ENCODE data around the gene ZNRF1. TPM values are rescaled to one million over a fixed set of nuclear protein-coding genes. Genes with fewer than 3 reads are reported as not detected.

The ZNRF1 gene
- total RNA-seq, 1 experiment from 2014 or later: 48.2 TPM

DNA sequence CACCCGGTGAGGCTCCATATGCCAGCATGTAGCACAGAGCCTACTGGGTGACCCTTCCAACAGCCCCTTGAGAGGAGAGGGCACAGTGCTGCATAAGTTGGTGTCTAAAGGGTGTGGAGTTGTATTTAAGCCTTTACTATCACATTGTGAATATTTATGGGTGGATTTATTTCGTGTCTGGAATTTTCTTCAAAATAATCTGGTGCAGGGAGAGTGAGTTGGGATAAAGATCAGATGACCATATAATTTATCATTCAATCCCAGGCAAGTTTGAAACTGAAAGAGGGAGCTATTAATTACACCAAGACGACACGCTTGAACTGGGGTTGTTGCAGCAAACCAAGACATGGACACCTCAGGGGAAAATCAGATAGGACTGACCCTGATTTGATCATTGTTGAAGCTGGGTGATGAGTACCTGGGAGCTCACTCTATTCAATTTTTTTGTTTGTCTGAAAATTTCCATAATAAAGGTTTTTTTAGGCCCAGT is 75.5 kb downstream of the ZNRF1 start:
- RAD21 ChIA-PET (ENCODE audit: low non-redundant PET in 1 of 2, low total read pairs in 2 of 2, uncharacterized antibody in 2 of 2, unreplicated experiment in 2 of 2): no interaction called here
- BruUV-seq (replicated peaks): no TSS peak

More for the DNA sequence above, 75.5 kb downstream of the ZNRF1 start:
- H4K20me1 ChIP-seq (ENCODE audit: insufficient read depth): no peaks in the 10 kb centered on the region
- TF ChIP-seq FOSL1 (IDR thresholded peaks at IDR 0.05; ENCODE audit: low read depth) (no peak), CEBPB (IDR thresholded peaks at IDR 0.05; ENCODE audit: low read depth) (no peak), EGR1 (IDR thresholded peaks at IDR 0.05; ENCODE audit: low read depth) (no peak), SIN3A (IDR thresholded peaks at IDR 0.05; ENCODE audit: low read depth) (no peak), SRF (IDR thresholded peaks at IDR 0.05; ENCODE audit: low read depth) (no peak), EZH2phosphoT487 (IDR thresholded peaks at IDR 0.05; ENCODE audit: borderline replicate concordance) (no peak), TCF7L2 (IDR thresholded peaks at IDR 0.05; ENCODE audit: borderline replicate concordance, extremely low read depth, insufficient read depth, insufficient read length) (no peak), ZNF274 (IDR thresholded peaks at IDR 0.05; ENCODE audit: low read depth, low read length) (no peak), RAD21 (IDR thresholded peaks at IDR 0.05; ENCODE audit: low read depth) (no peak), JUND (IDR thresholded peaks at IDR 0.05) (no peak), SP1 (IDR thresholded peaks at IDR 0.05; ENCODE audit: low read depth) (no peak), POLR2A (IDR thresholded peaks at IDR 0.05; ENCODE audit: borderline replicate concordance, extremely low read depth, insufficient read depth, insufficient read length) (no peak), ZFX (IDR thresholded peaks at IDR 0.05) (no peak), EZH2 (IDR thresholded peaks at IDR 0.05) (no peak), ELF1 (IDR thresholded peaks at IDR 0.05; ENCODE audit: borderline replicate concordance, low read depth) (no peak)
- TF ChIP-seq, protein P1, sequence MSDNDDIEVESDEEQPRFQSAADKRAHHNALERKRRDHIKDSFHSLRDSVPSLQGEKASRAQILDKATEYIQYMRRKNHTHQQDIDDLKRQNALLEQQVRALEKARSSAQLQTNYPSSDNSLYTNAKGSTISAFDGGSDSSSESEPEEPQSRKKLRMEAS (IDR thresholded peaks at IDR 0.05): no peak
- TF ChIP-seq, protein P2, sequence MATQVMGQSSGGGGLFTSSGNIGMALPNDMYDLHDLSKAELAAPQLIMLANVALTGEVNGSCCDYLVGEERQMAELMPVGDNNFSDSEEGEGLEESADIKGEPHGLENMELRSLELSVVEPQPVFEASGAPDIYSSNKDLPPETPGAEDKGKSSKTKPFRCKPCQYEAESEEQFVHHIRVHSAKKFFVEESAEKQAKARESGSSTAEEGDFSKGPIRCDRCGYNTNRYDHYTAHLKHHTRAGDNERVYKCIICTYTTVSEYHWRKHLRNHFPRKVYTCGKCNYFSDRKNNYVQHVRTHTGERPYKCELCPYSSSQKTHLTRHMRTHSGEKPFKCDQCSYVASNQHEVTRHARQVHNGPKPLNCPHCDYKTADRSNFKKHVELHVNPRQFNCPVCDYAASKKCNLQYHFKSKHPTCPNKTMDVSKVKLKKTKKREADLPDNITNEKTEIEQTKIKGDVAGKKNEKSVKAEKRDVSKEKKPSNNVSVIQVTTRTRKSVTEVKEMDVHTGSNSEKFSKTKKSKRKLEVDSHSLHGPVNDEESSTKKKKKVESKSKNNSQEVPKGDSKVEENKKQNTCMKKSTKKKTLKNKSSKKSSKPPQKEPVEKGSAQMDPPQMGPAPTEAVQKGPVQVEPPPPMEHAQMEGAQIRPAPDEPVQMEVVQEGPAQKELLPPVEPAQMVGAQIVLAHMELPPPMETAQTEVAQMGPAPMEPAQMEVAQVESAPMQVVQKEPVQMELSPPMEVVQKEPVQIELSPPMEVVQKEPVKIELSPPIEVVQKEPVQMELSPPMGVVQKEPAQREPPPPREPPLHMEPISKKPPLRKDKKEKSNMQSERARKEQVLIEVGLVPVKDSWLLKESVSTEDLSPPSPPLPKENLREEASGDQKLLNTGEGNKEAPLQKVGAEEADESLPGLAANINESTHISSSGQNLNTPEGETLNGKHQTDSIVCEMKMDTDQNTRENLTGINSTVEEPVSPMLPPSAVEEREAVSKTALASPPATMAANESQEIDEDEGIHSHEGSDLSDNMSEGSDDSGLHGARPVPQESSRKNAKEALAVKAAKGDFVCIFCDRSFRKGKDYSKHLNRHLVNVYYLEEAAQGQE (IDR thresholded peaks at IDR 0.05; ENCODE audit: low read depth): no peak
- TF ChIP-seq, protein P3, sequence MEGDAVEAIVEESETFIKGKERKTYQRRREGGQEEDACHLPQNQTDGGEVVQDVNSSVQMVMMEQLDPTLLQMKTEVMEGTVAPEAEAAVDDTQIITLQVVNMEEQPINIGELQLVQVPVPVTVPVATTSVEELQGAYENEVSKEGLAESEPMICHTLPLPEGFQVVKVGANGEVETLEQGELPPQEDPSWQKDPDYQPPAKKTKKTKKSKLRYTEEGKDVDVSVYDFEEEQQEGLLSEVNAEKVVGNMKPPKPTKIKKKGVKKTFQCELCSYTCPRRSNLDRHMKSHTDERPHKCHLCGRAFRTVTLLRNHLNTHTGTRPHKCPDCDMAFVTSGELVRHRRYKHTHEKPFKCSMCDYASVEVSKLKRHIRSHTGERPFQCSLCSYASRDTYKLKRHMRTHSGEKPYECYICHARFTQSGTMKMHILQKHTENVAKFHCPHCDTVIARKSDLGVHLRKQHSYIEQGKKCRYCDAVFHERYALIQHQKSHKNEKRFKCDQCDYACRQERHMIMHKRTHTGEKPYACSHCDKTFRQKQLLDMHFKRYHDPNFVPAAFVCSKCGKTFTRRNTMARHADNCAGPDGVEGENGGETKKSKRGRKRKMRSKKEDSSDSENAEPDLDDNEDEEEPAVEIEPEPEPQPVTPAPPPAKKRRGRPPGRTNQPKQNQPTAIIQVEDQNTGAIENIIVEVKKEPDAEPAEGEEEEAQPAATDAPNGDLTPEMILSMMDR (IDR thresholded peaks at IDR 0.05 in 2 of 3, conservative IDR thresholded peaks at IDR 0.05 in 1 of 3; ENCODE audit: borderline replicate concordance in 1 of 3, insufficient read depth in 1 of 3, low read depth in 2 of 3, low read length in 2 of 3): no peak
- TF ChIP-seq, protein P4, sequence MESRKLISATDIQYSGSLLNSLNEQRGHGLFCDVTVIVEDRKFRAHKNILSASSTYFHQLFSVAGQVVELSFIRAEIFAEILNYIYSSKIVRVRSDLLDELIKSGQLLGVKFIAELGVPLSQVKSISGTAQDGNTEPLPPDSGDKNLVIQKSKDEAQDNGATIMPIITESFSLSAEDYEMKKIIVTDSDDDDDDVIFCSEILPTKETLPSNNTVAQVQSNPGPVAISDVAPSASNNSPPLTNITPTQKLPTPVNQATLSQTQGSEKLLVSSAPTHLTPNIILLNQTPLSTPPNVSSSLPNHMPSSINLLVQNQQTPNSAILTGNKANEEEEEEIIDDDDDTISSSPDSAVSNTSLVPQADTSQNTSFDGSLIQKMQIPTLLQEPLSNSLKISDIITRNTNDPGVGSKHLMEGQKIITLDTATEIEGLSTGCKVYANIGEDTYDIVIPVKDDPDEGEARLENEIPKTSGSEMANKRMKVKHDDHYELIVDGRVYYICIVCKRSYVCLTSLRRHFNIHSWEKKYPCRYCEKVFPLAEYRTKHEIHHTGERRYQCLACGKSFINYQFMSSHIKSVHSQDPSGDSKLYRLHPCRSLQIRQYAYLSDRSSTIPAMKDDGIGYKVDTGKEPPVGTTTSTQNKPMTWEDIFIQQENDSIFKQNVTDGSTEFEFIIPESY (IDR thresholded peaks at IDR 0.05; ENCODE audit: extremely low read depth, insufficient replicate concordance, low read length): no peak
- TF ChIP-seq, protein P5, sequence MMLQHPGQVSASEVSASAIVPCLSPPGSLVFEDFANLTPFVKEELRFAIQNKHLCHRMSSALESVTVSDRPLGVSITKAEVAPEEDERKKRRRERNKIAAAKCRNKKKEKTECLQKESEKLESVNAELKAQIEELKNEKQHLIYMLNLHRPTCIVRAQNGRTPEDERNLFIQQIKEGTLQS (IDR thresholded peaks at IDR 0.05): no peak
- peaks cover 0 to 5% of the 10 kb centered on the region in 2 experiments; a peak in 1 of 4 replicates for H3K4me1 ChIP-seq (ENCODE audit: control insufficient read depth in 1 of 2, insufficient read depth in 2 of 2, low read length in 2 of 2)
- H3K27me3 ChIP-seq (ENCODE audit: insufficient read depth, low read length): no peaks in the 10 kb centered on the region
- H2AFZ ChIP-seq (ENCODE audit: low read depth, low read length, poor library complexity, severe bottlenecking): no peak overlapping the region
- H3K9ac ChIP-seq (ENCODE audit: low read length): no peak overlapping the region
- no peaks in the 10 kb centered on the region for H3K36me3 ChIP-seq (ENCODE audit: control insufficient read depth in 1 of 2, insufficient read depth in 2 of 2, low read length in 2 of 2)
- no peak for DNase-seq (ENCODE audit: low read depth, low spot score)
- ChIA-PET POLR2A (no interaction called here), CTCF (no interaction called here)
- H3K4me2 ChIP-seq (ENCODE audit: low read length): no peak overlapping the region
- H3K79me2 ChIP-seq (ENCODE audit: insufficient read depth, low read length): peaks cover 64% of the 10 kb centered on the region
- no peak for ATAC-seq
- intact Hi-C loops (cut with micrococcal nuclease): no loop called here
- H3K9me3 ChIP-seq (ENCODE audit: control insufficient read depth in 1 of 2, insufficient read depth in 1 of 2, low read depth in 1 of 2, low read length in 2 of 2): no peaks in the 10 kb centered on the region
- no peak overlapping the region for H3K4me3 ChIP-seq (replicated peaks in 1 of 2; ENCODE audit: low read depth in 1 of 2, low read length in 2 of 2)
- no peak overlapping the region for H3K27ac ChIP-seq (ENCODE audit: low read depth, low read length)
- H3K9me2 ChIP-seq (ENCODE audit: insufficient read depth): no peaks in the 10 kb centered on the region
